Motor neuron (in vitro differentiated cells): ENCODE measurements around the gene RERE. TPM values are rescaled to one million over a fixed set of nuclear protein-coding genes. Genes with fewer than 3 reads are reported as not detected.

Experiments
- ATAC-seq, 8 experiments: fragments of 200-7000 bp; cut with Tn5 transposase; replicated peaks in 6 of 8; 2 replicates each; pipeline ENCODE4 v1.8.0; 2021; ENCODE audit warnings: mild to moderate bottlenecking in 8 of 8, moderate library complexity in 8 of 8
- H3K27ac ChIP-seq, 2 donors: fragments of 250-450 bp; sonication (Bioruptor Pico); 2 replicates each; pipeline ENCODE4 v1.9.0; 2021; ENCODE audit warnings: antibody characterized with exemption in 2 of 2, mild to moderate bottlenecking in 2 of 2, moderate library complexity in 1 of 2
- H3K4me1 ChIP-seq, 2 donors: fragments of 250-450 bp; sonication (Bioruptor Pico); replicated peaks in 1 of 2; 2 replicates each; pipeline ENCODE4 v1.6.1; 2021; ENCODE audit warnings: antibody characterized with exemption in 2 of 2, mild to moderate bottlenecking in 2 of 2, moderate library complexity in 1 of 2
- H3K4me3 ChIP-seq, 5 donors: fragments of 250-450 bp; sonication (Bioruptor Pico); 2 replicates each; pipeline ENCODE4 v1.9.0; 2021; ENCODE audit warnings: antibody characterized with exemption in 5 of 5, mild to moderate bottlenecking in 5 of 5, moderate library complexity in 4 of 5
- WGBS, 10 experiments: fragments of 450-650 bp; shearing (Covaris generic); methylation state at CpG; one replicate each; pipeline ENCODE4 v1.0.0; 2022; 5-methylcytosine and 5-hydroxymethylcytosine counted together
- in situ Hi-C, 9 experiments: fragments of 400-800 bp; cut with MboI; loops; one replicate each; pipeline ENCODE4 v1.15.0; 2021; ENCODE audit warnings: low sequenced_read_pairs in 9 of 9, low pct_unique_long_range_greater_than_20kb in 2 of 9; ENCODE audit not compliant: unreplicated experiment in 9 of 9
- total RNA-seq, 8 experiments: library from RNA; unstranded; fragments of 300-600 nt; gene quantifications; 2 replicates each; pipeline versions ENCODE4 v1.2.3 to v1.2.4, GENCODE V29; 2022

Gene RERE
- total RNA-seq, 8 experiments from 2014 or later, result 17.8 to 576 (median 111) TPM

- no peak for ATAC-seq
- Histone ChIP-seq H3K27ac (no peak overlapping the region), H3K4me3 (peak overlapping the region in 1 of 5 donors; percentile 58)
Measured at GRCh38 chr1:8813991-8814390, 3.4 kb downstream of the RERE start.

GRCh38 chr1:8813016-8813763 is 4.2 kb downstream of the RERE start:
- in situ Hi-C loops, result no loop called here

More at GRCh38 chr1:8813991-8814390, 3.4 kb downstream of the RERE start:
- H3K4me1 ChIP-seq, result peaks cover 12 to 20% of the 10 kb centered on the region in 2 donors
- in situ Hi-C loops, result no loop called here

GRCh38 chr1:8812081-8812480 is 5.4 kb downstream of the RERE start:
- H3K27ac ChIP-seq, result no peak overlapping the region
- no peak overlapping the region for H3K4me3 ChIP-seq
- in situ Hi-C loops, result no loop called here
- peaks cover 12 to 16% of the 10 kb centered on the region in 2 donors for H3K4me1 ChIP-seq
- no peak for ATAC-seq
- WGBS, 10 experiments, result 73 to 100% (median 89%) methylated on average over 1 to 6 of the region's 6 CpGs

More at GRCh38 chr1:8813016-8813763, 4.2 kb downstream of the RERE start:
- Histone ChIP-seq H3K27ac (no peak overlapping the region), H3K4me1 (peaks cover 12 to 16% of the 10 kb centered on the region in 2 donors), H3K4me3 (no peak overlapping the region)
- no peak for ATAC-seq
- WGBS, 10 experiments, result 41 to 100% (median 80%) methylated on average over 1 to 6 of the region's 6 CpGs

GRCh38 chr1:8810987-8811386 is 6.5 kb downstream of the RERE start:
- no peak for ATAC-seq
- Histone ChIP-seq H3K4me3 (no peak overlapping the region), H3K4me1 (peaks cover 12 to 16% of the 10 kb centered on the region in 2 donors), H3K27ac (no peak overlapping the region)
- in situ Hi-C loops, result no loop called here
- whole genome bisulfite sequencing, 10 experiments, result 71 to 100% (median 90%) methylated on average over 1 to 4 of the region's 4 CpGs; no CpG with 5 or more reads in 1 of the 10 experiments

GRCh38 chr1:8809342-8809736 is 8.1 kb downstream of the RERE start:
- 0 to 100% (median 69%) methylated on average over 1 of the region's 1 CpG; no CpG with 5 or more reads in 3 of the 10 experiments for WGBS, 10 experiments
- Histone ChIP-seq H3K4me3 (no peak overlapping the region), H3K27ac (no peak overlapping the region), H3K4me1 (peaks cover 9 to 11% of the 10 kb centered on the region in 2 donors)
- peak in 1 of 8 experiments; percentile 75 for ATAC-seq
- in situ Hi-C loops, result no loop called here

- H3K27ac ChIP-seq, result no peak overlapping the region
- 81 to 100% (median 94%) methylated on average over 2 to 8 of the region's 8 CpGs; no CpG with 5 or more reads in 3 of the 10 experiments for WGBS, 10 experiments
- H3K4me3 ChIP-seq, result no peak overlapping the region
- in situ Hi-C loops, result no loop called here
- peaks cover 0 to 5% of the 10 kb centered on the region in 2 donors for H3K4me1 ChIP-seq
- no peak for ATAC-seq
Measured at GRCh38 chr1:8807004-8807403, 10.4 kb downstream of the RERE start.

GRCh38 chr1:8800416-8800815 is 17.0 kb downstream of the RERE start:
- no peaks in the 10 kb centered on the region for H3K4me1 ChIP-seq
- H3K4me3 ChIP-seq, result no peak overlapping the region
- in situ Hi-C loops, result no loop called here
- whole genome bisulfite sequencing, 10 experiments, result 46 to 100% (median 100%) methylated on average over 1 to 2 of the region's 5 CpGs; no CpG with 5 or more reads in 1 of the 10 experiments
- no peak overlapping the region for H3K27ac ChIP-seq
- ATAC-seq, result no peak

- no peak overlapping the region for H3K27ac ChIP-seq
- in situ Hi-C loops, result no loop called here
- ATAC-seq, result peak in 3 of 8 experiments; percentile 22 to 61 (median 52)
Measured at GRCh38 chr1:8797216-8797615, 20.2 kb downstream of the RERE start.

GRCh38 chr1:8796812-8797211 is 20.6 kb downstream of the RERE start:
- 0 to 100% (median 60%) methylated on average over 1 to 3 of the region's 3 CpGs for WGBS, 10 experiments
- in situ Hi-C loops, result no loop called here
- H3K4me1 ChIP-seq, result no peaks in the 10 kb centered on the region
- peak in 3 of 8 experiments; percentile 4 to 42 (median 34) for ATAC-seq
- H3K4me3 ChIP-seq, result no peak overlapping the region
- no peak overlapping the region for H3K27ac ChIP-seq

More at GRCh38 chr1:8797216-8797615, 20.2 kb downstream of the RERE start:
- 69 to 98% (median 90%) methylated on average over 4 to 5 of the region's 5 CpGs for WGBS, 10 experiments
- no peaks in the 10 kb centered on the region for H3K4me1 ChIP-seq
- no peak overlapping the region for H3K4me3 ChIP-seq

GRCh38 chr1:8794605-8795004 is 22.8 kb downstream of the RERE start:
- WGBS, 10 experiments, result 87 to 100% (median 93%) methylated on average over 1 to 3 of the region's 3 CpGs; no CpG with 5 or more reads in 1 of the 10 experiments
- in situ Hi-C loops, result no loop called here
- no peaks in the 10 kb centered on the region for H3K4me1 ChIP-seq
- no peak overlapping the region for H3K4me3 ChIP-seq
- ATAC-seq, result no peak
- H3K27ac ChIP-seq, result no peak overlapping the region

GRCh38 chr1:8791819-8792218 is 25.6 kb downstream of the RERE start:
- WGBS, 10 experiments, result 89 to 100% (median 95%) methylated on average over 1 to 3 of the region's 3 CpGs; no CpG with 5 or more reads in 1 of the 10 experiments
- Histone ChIP-seq H3K27ac (no peak overlapping the region), H3K4me3 (no peak overlapping the region), H3K4me1 (no peaks in the 10 kb centered on the region)
- ATAC-seq, result no peak
- in situ Hi-C loops, result no loop called here

- ATAC-seq, result peak in 1 of 8 experiments; percentile 68
- Histone ChIP-seq H3K4me3 (no peak overlapping the region), H3K4me1 (no peaks in the 10 kb centered on the region), H3K27ac (no peak overlapping the region)
- in situ Hi-C loops, result no loop called here
- 67 to 100% (median 100%) methylated on average over 1 of the region's 1 CpG; no CpG with 5 or more reads in 3 of the 10 experiments for WGBS, 10 experiments
Measured at GRCh38 chr1:8790987-8791386, 26.5 kb downstream of the RERE start.

GRCh38 chr1:8790478-8790877 is 27.0 kb downstream of the RERE start:
- Histone ChIP-seq H3K27ac (no peak overlapping the region), H3K4me3 (no peak overlapping the region), H3K4me1 (peaks cover 0 to 1% of the 10 kb centered on the region in 2 donors)
- ATAC-seq, result no peak
- 82 to 100% (median 94%) methylated on average over 2 to 6 of the region's 6 CpGs; no CpG with 5 or more reads in 4 of the 10 experiments for WGBS, 10 experiments
- in situ Hi-C loops, result no loop called here
